Stimulated activated CD4-positive, alpha-beta T cell treated with anti-CD3 and anti-CD28 coated beads, Interleukin-4, amount 100 ng/mL, for 48 hours (primary cell): ENCODE data around the gene FGD5.

Experiments used
- DNase-seq, 2 donors: peaks; one replicate each; pipeline ENCODE4 v3.0.0-alpha.2; 2020; ENCODE audit warnings: low read depth in 2 of 2

FGD5 gene

DNA sequence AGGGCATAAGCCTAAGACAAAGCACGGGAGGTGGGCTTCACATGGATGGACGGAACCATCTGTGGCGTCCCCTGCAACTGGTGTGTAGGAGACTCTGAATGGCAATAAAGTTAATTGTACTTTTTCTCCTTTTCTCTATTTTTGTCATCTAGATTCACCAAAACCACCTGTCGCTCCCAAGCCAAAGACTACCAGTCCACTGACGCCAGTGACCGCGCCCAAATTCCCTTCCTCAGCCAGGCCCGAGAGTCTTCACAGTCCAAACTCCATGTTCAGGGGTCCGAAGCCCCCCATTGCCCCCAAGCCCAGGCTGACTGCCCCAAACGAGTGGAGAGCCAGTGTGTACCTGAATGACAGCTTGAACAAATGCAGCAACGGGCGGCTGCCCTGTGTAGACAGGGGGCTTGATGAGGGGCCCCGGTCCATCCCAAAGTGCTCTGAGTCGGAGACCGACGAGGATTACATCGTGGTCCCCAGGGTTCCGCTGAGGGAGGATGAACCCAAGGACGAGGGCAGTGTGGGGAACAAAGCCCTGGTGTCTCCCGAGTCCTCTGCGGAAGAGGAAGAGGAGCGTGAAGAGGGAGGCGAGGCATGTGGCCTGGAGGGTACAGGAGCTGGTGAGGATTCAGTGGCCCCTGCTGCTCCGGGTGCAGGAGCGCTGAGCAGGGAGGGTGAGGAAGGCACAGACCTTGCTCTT is at the start of gene FGD5:
TSS of gene FGD5 (plus strand) at position 159 of the 697 bp plus-strand sequence. CDS start at position 269, 110 bp downstream.
- no peak for DNase-seq

GRCh38 chr3:14769544-14770325 is 49.0 kb upstream of the FGD5 start:
- no peak for DNase-seq

- no peak for DNase-seq
Measured at GRCh38 chr3:14770591-14770990, 48.2 kb upstream of the FGD5 start.

DNA sequence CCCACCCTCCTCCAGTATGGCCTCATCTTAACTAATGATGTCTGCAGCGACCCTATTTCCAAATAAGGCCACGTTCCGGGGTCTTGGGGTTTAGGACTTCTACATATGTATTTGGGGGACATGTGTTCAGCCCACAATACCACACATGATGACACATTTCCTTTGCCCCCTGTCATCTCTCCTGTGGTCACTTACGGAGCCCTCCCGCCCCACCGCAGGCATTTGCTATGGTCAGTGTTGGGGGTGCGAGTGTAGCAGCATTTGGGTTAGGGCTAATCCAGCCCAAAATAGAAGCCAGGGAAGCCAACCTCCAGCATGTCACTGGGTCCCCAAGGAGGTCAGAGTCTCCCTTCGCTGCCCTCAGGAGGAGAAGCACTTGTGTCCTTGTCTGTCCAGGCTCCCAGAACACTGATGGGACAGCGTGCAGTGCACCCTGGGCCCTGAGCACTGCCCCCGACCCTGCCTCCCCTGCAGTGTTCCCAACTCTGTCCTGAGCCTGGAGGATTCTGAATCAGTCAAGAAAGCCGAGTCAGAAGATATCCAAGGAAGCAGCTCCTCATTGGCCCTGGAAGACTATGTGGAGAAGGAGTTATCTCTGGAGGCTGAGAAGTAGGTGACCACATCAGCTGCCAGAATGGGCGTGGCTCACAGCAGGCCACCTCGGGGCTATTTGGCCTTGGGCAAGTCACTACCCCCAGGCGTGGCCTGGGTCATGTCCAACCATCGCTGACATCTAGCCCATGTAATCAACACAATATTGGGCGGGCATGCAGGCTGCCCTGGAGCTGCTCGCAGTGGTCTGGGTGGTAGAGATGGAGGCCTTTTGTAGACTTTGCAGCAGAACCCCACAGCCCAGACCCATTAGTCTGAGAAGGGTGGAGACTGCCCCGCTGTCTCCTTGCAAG is 46.9 kb upstream of the FGD5 start:
- DNase-seq: no peak

- no peak for DNase-seq
Measured at GRCh38 chr3:14772533-14773138, 46.1 kb upstream of the FGD5 start.

GRCh38 chr3:14773281-14773680 is 45.5 kb upstream of the FGD5 start:
- no peak for DNase-seq

DNA sequence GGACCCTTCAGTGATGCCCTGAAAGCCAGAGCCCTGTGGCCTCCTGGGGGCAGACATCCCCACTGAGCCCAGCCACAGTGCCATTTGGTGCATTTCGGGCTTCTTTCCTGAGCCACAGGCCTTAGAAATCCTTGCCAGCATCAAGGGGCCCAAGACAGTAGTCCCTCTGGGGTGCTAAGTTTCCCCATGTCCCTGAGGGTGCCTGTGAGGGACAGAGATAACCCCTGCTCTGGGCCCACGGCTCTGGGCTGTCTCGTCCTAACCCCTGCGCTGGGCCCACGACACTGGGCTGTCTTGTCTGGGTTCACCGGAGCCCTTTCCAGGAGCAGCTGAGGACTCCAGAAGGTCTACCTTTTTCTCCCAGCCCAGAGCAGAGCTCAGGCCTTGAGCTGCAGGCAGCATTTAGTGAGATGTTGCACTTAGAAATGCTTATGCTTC is 45.1 kb upstream of the FGD5 start:
- no peak for DNase-seq

- no peak for DNase-seq
Measured at GRCh38 chr3:14774431-14774830, 44.3 kb upstream of the FGD5 start.

GRCh38 chr3:14775011-14775410 is 43.8 kb upstream of the FGD5 start:
- no peak for DNase-seq

GRCh38 chr3:14775563-14775962 is 43.2 kb upstream of the FGD5 start:
- no peak for DNase-seq

DNA sequence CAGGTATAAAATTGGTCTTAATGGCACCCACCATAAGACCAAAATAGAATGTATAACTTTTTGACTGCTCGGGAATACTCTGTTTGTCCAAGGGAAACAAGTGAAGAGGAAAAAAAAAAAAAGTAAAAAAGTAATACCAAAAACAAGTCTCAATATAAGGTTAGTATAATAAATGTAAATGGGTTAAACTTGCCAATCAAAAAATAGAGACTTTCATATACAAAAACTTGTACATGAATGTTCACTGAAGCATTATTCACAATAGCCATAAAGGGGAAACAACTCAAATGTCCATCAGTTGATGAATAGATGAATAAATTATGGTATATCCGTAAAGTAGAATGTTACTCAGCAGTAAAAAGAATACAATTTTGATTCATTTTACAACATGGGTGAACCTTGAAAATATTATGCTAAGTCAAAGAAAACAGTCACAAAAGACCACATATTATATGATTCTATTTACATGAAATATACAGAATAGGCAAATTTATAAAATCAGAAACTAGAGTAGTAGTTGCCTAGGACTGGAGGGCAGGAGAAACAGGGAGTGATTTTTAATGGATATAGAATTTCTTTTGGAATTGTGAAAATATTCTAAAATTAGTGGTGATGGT is 39.6 kb upstream of the FGD5 start:
- no peak for DNase-seq

DNA sequence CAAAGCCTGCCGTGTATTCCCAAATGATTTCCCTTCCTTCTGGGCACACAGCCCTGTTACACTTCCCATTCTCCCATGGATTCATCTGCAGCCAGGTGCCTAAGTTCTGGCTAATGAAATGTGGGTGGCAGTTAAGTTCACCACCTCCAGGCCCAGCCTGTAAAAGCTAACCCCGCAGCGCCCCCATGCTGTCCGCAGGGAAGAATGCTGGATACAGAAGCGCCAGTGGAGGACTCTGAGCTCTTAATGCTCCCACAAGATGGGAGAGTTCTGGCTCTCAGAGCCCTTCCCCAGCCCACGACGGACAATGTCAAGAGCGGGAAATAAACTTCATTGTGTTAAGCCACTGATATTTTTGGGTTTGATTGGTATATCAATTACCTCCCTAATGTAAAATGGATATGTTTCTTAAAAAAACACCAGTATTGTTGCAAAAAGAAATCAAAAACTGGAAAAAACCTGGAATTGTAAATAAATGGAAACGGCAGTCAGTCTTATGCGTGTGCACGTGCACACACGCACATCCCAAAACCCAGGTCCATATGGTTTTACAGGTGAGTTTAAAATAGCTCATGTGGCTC is 37.7 kb upstream of the FGD5 start:
- peak; percentile 8 to 9 for DNase-seq

DNA sequence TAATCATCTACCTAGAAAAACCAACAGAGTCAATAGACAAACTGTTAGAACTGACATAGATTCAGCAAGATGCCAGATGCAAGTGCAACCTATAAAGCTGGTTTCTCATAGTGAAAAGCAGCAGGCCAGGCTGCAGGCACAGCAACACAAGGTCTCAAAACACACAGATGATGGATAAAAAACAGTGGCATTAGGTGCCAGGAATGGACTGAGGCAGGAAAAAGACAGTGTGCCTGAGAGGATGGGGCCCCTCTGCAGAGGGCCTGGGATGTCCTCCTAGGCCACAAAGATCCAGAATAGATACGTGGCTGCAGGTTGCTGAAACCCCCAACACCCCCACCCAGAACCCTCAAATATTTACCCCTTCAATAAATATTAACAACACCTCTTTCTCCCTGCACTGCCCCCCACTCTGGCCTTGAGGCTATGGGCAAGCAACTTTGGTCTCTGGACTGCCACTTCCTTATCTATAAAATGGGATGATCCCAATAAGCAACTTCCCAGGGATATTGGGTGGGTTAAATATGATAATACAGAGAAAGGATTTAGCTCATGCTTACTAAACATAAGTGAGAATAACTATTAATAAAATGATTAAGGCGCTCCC is 35.2 kb upstream of the FGD5 start:
- DNase-seq: no peak

DNA sequence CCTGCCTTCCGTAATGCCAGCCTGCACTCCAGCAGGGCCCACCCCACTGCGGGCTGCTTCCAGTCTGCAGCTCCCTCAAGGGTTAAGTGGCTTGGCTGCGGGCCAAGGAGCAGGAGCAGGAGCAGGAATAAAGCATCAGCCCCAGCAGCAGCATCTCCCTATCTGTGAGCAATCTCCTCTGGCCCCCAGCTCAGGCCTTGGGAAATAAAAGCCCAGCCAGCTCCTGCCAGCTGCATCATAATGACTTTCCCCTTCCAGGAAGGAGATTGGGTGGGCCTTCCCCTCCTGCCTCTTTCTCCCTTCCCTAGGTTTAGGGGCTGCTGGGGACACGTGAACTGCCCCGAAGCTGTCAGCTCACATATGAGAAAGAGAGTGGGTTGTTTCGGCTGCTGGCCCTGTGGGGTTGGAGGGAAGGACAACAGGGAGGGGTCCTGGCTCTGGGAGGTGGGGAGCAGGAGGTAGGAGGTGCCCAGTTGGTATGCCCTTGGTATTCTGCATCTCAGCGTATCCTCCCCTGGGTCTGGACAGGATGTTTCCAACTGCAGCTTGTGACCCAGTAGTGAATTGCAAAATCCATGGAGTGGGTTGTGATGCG is 34.6 kb upstream of the FGD5 start:
- no peak for DNase-seq

DNA sequence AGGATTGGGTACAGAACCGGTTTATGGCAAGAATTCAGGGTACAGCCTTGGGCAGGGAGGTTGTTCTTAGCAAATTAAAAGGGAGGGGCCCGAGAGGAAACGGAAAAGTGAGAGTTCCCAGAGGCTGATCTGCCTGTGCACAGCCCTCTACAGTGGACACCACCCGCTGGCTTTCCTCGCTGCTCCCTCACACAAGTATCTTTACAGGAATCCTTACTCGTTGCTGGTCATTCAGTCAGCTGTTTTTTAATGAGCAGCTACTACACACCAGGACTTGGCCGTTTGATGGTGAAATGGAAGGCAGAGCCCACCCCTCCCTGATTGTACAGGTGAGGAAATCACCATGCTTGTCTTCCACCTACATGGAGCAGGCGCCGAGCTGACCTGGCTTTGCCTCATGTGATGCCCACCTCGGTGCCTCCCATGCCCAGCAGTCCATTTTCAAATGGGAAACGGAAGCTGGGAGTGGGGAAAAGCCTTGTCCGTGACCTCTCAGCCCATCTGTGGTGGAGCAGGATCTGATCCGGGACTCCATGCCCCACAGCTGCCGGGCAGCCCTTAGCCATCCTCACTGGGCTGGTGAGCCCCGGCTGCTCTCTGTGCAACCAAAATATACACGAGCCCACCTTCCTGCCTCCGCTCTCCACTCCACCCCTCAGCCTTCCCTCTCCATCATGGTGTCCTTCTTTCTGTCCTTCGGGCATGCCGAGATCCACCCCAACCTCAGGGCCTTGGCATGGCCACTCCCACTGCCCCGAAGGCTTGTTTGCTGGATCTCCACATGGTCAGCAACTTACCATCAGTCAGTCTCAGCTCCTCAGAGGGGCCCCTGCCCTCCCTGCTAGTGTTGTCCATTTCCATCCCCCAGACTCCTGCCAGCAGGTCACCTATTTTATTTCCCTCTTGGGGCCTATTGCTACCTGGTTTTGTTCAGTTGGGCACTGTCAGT is 33.3 kb upstream of the FGD5 start:
- DNase-seq: no peak

GRCh38 chr3:14786369-14786768 is 32.4 kb upstream of the FGD5 start:
- no peak for DNase-seq

DNA sequence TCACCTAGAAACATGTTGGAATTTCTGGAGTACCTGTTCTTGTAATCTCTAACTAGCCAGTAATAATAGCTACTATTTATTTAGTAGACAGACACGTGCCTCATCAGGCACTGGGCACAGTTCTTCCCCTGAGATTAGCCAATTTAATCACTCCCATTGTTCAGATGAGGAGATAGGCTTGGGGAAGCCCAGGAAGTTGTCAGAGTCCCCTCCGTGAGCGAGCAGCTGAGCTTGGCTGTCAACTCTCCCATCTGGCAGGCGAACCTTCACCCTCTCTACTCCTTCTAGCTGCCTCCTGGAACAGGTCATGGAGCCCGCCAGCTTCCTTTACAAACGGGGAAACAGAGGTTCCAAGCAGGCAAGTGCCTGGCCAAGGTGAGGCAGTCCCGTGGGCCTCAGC is 31.1 kb upstream of the FGD5 start:
- no peak for DNase-seq

DNA sequence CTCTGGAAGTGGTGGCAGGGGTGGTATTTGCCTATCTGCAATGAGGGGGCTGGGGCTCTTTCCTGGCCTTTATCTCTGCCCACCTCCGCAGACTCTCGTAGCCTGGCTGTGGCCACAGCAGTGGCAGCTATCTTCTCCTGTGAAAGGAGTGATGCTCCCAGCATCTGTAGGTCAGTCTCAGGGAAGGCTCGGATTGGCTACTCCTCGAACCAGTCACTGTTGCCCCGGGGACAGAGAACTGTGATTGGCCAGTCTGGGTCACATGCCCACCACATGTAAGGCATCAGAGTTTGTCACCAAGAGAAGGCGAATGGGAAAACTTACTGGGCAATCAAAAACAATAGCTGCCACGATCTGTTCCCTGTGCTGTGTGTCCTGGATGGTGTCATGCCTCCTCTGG is 30.1 kb upstream of the FGD5 start:
- no peak for DNase-seq

DNA sequence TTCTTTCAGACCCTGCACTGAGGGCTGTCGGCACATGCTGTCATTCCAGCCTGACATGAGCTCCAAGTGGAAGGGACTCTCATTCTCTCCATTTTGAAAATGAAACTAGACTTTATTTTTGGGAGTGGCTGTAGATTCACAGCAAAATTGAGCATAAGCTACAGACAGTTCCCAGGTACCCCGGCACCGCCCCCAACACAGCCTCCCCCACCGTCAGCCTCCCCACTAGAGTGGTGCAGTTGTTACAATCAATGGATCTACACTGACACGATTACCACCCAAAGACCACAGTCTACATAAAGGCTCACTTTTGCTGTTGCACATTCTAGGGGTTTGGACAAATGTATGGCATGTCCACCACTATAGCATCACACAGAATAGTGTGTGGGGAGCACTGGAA is 29.5 kb upstream of the FGD5 start:
- no peak for DNase-seq
